ENCODE measurements around the gene FAM111A. TPM values are rescaled to one million over a fixed set of nuclear protein-coding genes. Genes with fewer than 3 reads are reported as not detected.

The FAM111A gene
- total and polyA plus RNA-seq, 10 of the 15 experiments (the other 5 are each of a cell fraction or from before 2014, with no cell fraction given), result 26.6 to 95.0 (median 67.5) TPM

DNA sequence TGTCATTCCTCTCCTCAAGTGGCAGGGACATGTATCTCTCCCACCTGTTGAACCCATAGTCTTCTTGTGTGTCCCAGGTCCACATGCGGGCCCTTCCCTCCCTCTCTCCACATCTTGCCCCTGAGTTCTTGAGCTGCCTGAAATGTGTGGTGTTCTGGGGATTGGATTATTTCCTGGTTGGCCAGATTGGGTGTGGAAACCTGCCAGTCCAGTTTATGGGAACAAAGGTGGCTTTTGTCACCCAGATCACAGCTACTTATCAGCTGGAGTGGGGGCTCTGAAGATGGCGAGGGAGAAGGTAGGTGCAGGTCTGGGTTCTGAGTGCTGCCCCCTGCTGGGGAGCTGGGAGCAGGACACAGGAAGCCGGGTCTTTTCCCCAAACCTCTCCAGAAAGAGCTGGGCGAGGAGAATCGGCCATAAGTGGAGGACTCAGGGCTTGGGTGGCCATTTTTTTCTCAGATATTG lies 43.5 kb downstream of the FAM111A start:
- ChIA-PET CTCF (interaction anchor here (0.6 to 33.5 kb wide), 34 partner anchors 6 to 442 kb away, joined by 3 to 1180 read pairs (median 4); partner anchors contain the start of genes DTX4, MPEG1 and OR5A1), RAD21 (ENCODE audit: unreplicated experiment) (interaction anchor here (0.7 to 3.7 kb wide), 12 partner anchors 12 to 245 kb away, joined by 3 to 78 read pairs (median 4); partner anchors contain the start of genes DTX4 and MPEG1), POLR2A (interaction anchor here (1.0 to 3.9 kb wide), 4 partner anchors 12 to 41 kb away, joined by 3 to 32 read pairs (median 9); partner anchors contain the start of gene DTX4), SMC1A (ENCODE audit: uncharacterized antibody, unreplicated experiment) (interaction anchor here (0.6 to 6.6 kb wide), 14 partner anchors 12 to 244 kb away, joined by 3 to 123 read pairs (median 4); partner anchors contain the start of genes DTX4 and MPEG1)
- DNase-seq (ENCODE audit: low read depth, low spot score) (no peak), FAIRE-seq (no peak), ATAC-seq (peak; percentile 88)
- in situ Hi-C loops (cut with MboI), result loop anchor here (25.0 kb wide), 1 partner anchor 1576 kb away; the partner anchor contains the start of gene MS4A15
- peaks cover 10% of the 10 kb centered on the region for H3K4me1 ChIP-seq (ENCODE audit: control insufficient read depth, insufficient read depth, low read length)
- 53% methylated on average over 5 of the region's 5 CpGs for WGBS (ENCODE audit: insufficient coverage, insufficient replicate concordance, low lambda C conversion rate, missing lambda C conversion rate)
- no peak overlapping the region for H3K4me3 ChIP-seq
- BruUV-seq (replicated peaks), result no TSS peak
- H3K27ac ChIP-seq (ENCODE audit: control insufficient read depth, insufficient read depth), result no peak overlapping the region
- H2AFZ ChIP-seq (ENCODE audit: control insufficient read depth, low read depth, low read length), result no peak overlapping the region; the same call in 1 of the 2 replicates
- H3K9ac ChIP-seq (ENCODE audit: control insufficient read depth, insufficient read depth, low read length), result no peak overlapping the region
- intact Hi-C loops (cut with micrococcal nuclease; ENCODE audit: unreplicated experiment), result loop anchor here (1.0 kb wide), 2 partner anchors 12 to 13 kb away; no protein-coding TSS in a partner anchor
- H4K20me1 ChIP-seq (ENCODE audit: control insufficient read depth, insufficient read depth), result no peaks in the 10 kb centered on the region
- no peaks in the 10 kb centered on the region for H3K9me3 ChIP-seq (replicated peaks; ENCODE audit: control insufficient read depth, insufficient read depth, low read length)
- H3K4me2 ChIP-seq (ENCODE audit: control insufficient read depth, insufficient read depth), result no peak overlapping the region; the same call in none of the 2 replicates
- peaks cover 18 to 30% of the 10 kb centered on the region in 2 experiments; a peak in 3 of 4 replicates for H3K36me3 ChIP-seq (ENCODE audit: control insufficient read depth in 2 of 2, insufficient read depth in 2 of 2, low read length in 1 of 2)
- H3K27me3 ChIP-seq (replicated peaks in 1 of 2; ENCODE audit: control insufficient read depth in 2 of 2, insufficient read depth in 2 of 2, low read length in 1 of 2), result no peaks in the 10 kb centered on the region
- peaks cover 14% of the 10 kb centered on the region for H3K79me2 ChIP-seq (ENCODE audit: control insufficient read depth, insufficient read depth, low read length)
- no peak for TF ChIP-seq LARP7 (IDR thresholded peaks at IDR 0.05)
- TF ChIP-seq CBFB (IDR thresholded peaks at IDR 0.05; ENCODE audit: low read depth), result no peak
- TF ChIP-seq STAT3 (IDR thresholded peaks at IDR 0.05; ENCODE audit: low read depth, low read length), result no peak
- no peak for TF ChIP-seq BCL11A (IDR thresholded peaks at IDR 0.05; ENCODE audit: low read depth, low read length)
- TF ChIP-seq SMC3 (IDR thresholded peaks at IDR 0.05; ENCODE audit: borderline replicate concordance, low read length), result peak; percentile 70; the same call in 1 of the 2 replicates
- TF ChIP-seq, protein P1, sequence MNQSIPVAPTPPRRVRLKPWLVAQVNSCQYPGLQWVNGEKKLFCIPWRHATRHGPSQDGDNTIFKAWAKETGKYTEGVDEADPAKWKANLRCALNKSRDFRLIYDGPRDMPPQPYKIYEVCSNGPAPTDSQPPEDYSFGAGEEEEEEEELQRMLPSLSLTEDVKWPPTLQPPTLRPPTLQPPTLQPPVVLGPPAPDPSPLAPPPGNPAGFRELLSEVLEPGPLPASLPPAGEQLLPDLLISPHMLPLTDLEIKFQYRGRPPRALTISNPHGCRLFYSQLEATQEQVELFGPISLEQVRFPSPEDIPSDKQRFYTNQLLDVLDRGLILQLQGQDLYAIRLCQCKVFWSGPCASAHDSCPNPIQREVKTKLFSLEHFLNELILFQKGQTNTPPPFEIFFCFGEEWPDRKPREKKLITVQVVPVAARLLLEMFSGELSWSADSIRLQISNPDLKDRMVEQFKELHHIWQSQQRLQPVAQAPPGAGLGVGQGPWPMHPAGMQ (IDR thresholded peaks at IDR 0.05; ENCODE audit: borderline replicate concordance), result no peak
- TF ChIP-seq NFXL1 (IDR thresholded peaks at IDR 0.05; ENCODE audit: borderline replicate concordance), result no peak
- TF ChIP-seq ZNF217 (IDR thresholded peaks at IDR 0.05), result no peak
- no peak for TF ChIP-seq ATF7 (IDR thresholded peaks at IDR 0.05; ENCODE audit: low read depth)
- no peak for TF ChIP-seq CEBPZ (IDR thresholded peaks at IDR 0.05; ENCODE audit: low read depth, low read length)
- TF ChIP-seq CBX5 (IDR thresholded peaks at IDR 0.05; ENCODE audit: low read depth), result 0 out of 2 replicates have a peak, but pooled peaks have one; percentile 48
- TF ChIP-seq NR2C1 (IDR thresholded peaks at IDR 0.05), result no peak
- TF ChIP-seq IKZF1 (conservative IDR thresholded peaks at IDR 0.05), result peak; percentile 23; the same call in 1 of the 2 replicates
- peak; percentile 46 for TF ChIP-seq RAD21 (IDR thresholded peaks at IDR 0.05; ENCODE audit: insufficient read depth, low read depth, low read length)
- TF ChIP-seq ETV6 (conservative IDR thresholded peaks at IDR 0.05 in 1 of 2, IDR thresholded peaks at IDR 0.05 in 1 of 2; ENCODE audit: borderline replicate concordance in 1 of 2, low read depth in 1 of 2), result no peak
- TF ChIP-seq SMARCA5 (IDR thresholded peaks at IDR 0.05), result 0 out of 2 replicates have a peak, but pooled peaks have one; percentile 55
- TF ChIP-seq GABPA (IDR thresholded peaks at IDR 0.05; ENCODE audit: low read depth), result no peak
- no peak for TF ChIP-seq MEF2B (IDR thresholded peaks at IDR 0.05; ENCODE audit: partially characterized antibody, poor library complexity, severe bottlenecking)
- no peak; the same call in 1 of the 2 replicates for TF ChIP-seq RUNX3 (IDR thresholded peaks at IDR 0.05; ENCODE audit: low read length)
- TF ChIP-seq HDGF (IDR thresholded peaks at IDR 0.05), result 0 out of 2 replicates have a peak, but pooled peaks have one; percentile 18
- TF ChIP-seq YY1 (IDR thresholded peaks at IDR 0.05; ENCODE audit: low read depth, low read length), result peak; percentile 76

All from GM12878 (cell line).